ENCODE results near the gene ITSN2.
A peak's percentile ranks its signal among the peaks of the same experiment; 100 is the strongest.

Gene ITSN2

GRCh38 chr2:24269265-24269664 is 91.1 kb downstream of the ITSN2 start:
- DNase-seq (ENCODE audit: low spot score): no peak

DNA sequence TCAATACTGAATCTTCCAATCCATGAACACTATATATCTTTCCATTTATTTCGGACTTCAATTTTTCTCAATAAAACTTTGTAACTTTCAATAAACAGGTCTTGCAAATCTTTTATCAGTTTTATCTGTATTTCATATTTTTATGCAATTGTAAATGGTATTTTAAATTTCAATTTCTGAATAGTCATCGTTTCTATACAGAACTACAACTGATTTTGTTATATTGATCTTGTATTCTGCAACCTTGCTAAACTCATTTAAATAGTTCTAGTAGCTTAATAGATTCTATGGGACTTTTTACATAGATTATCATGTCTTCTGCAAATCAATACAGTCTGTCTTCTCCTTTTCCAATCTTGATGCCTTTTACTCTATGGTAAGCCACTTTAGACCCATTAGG is 95.1 kb downstream of the ITSN2 start:
- DNase-seq (ENCODE audit: low spot score): no peak

GRCh38 chr2:24262421-24262970 is 97.8 kb downstream of the ITSN2 start:
- no peak for DNase-seq (ENCODE audit: low spot score)

- DNase-seq (ENCODE audit: low spot score): no peak
Observed at GRCh38 chr2:24261441-24261840, 98.9 kb downstream of the ITSN2 start.

DNA sequence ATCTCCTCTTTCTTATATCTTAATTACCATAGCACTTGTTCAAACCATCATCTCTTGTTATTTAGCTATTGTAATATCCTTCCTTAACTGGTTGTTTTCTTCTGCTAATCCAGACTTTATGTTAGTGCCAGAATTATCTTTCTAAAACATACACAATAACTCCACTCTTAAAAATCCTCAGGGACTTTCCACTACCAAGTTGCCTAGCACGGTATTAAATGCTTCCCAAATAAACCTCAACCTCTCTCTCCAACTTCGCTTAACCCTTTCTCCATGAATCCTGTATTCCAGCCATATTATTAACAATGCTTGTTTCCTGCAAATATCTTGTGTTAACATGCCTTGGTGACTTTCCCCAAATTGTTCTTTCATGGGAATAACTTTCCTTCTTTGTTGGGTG is 101.0 kb downstream of the ITSN2 start:
- DNase-seq (ENCODE audit: low spot score): no peak

DNA sequence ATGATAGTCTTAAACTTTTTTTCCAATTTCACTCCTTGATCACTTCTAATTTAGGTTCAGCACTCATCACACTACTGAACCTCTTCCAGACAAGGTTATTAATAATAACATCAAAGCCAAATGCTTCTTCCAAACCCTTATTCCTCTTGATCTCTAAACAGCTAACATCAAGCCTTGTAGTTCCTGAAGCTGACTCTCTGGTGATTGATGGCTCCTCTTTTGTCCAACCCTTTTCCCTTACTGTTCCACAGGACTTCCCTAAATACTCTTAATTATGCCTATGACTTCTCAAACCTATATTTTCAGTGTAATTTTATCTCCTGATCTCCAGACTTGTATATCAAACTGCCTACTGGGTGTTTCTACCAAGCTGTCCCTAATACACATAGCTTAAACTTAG is 101.6 kb downstream of the ITSN2 start:
- DNase-seq (ENCODE audit: low spot score): no peak

- no peak for DNase-seq (ENCODE audit: low spot score)
Observed at GRCh38 chr2:24253303-24253919, 106.9 kb downstream of the ITSN2 start.

DNA sequence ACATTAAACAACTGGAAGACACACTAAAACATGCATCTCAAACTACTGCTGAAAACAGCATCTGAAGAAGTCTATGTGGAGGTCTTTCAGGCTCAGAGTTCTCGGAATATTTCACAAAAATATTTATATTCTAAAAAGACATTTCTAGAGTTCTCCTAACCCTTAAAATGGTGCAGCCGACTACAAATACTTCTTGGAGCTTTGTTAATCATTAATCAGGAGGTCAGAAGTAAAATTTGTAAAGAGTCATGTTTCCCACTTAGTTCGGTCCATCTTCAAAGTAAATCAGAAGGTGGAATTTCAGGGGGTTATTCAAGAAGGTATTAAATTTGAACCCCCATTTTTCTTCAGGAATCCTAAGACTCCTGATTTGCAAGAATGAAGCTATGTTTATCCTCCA is 112.7 kb downstream of the ITSN2 start:
- no peak for DNase-seq (ENCODE audit: low spot score)

DNA sequence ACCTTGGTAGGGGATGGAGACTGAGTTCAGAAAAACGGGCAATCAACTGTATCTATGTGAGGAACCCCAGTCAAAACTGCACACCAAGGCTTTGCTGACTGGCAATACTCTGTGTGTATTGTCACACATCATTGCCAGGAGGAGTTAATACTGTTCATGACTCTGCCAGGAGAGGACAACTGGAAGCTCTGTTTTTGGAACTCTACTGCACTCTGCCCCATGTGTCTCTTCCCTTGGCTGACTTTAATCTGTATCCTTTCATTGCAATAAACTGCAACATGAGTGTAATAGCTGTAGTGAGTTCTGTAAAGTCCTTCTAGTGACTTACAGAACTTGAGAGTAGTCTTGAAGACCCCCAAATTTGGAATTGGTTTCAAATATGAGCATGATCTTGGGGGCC is 113.2 kb downstream of the ITSN2 start:
- no peak for DNase-seq (ENCODE audit: low spot score)

DNA sequence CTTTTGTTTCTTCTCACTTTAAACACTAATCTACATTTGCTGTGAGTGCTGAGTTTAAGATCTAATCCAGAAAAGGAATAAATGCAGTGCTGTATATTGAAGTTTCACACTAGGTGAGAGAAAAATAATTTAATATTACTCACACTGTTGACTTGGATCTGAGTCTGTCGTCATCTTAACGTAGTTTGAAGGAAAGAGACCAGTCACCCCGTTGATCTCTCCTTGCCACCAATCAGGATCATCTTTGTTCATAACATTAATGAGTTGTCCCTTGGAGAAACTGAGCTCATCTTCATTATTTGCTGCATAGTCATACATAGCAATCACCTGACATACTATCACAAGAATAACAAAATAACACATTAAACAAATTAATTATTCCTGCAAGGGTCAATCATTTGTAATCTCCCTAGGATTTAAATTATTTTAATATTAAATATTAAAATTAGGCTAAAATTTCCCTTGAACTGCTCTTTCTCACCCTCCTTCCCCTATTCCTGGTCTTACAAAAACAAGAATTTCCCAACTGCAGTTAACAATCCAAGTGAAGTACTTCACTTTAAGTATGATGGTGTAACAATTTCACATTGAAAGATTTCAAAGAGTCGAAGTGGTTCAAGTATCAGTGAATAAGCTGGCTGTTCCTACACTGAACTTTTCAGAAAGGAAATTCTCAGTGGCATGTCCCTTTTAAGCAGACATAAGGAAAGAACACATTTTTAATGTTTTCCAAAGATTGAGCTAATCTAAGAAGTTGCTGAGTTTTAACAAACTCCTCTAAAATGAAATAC is 114.2 kb downstream of the ITSN2 start:
- DNase-seq (ENCODE audit: low spot score): no peak

DNA sequence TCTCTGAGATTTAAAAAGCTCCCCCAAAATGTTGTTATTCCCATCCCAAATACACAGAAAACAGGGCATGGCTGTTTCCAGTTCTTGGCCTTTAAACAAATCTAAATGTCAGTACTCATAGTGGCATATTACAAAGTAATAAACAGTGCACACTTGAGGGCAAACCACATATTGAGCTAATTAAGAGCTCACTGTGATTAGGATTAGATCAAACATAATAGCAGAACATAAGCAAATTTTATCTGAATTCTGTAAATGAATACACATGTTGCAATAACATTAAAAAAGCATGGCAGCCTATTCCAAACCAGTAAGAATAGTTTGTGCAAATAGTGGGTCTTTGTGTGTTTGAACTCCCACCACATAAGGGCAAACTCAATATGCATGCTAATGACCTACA is 118.8 kb downstream of the ITSN2 start:
- DNase-seq (ENCODE audit: low spot score): no peak

DNA sequence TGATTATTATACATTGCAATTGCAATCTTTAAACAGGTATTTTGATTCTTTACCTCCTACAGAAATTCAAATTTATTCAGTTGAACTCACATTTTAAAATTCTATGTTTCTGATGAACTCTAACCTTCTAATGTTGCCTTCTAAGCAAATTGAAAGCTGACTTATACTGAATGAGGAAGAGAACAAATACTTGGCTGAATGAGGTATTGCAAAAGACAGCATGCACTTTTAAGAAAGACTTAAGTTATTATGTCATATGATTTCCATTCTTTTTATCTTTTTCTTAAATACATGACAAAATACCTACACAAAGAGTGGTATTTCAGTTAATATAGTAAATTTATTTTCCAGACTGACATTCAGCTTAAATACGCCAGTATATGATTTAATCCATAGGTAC is 120.8 kb downstream of the ITSN2 start:
- no peak for DNase-seq (ENCODE audit: low spot score)

DNA sequence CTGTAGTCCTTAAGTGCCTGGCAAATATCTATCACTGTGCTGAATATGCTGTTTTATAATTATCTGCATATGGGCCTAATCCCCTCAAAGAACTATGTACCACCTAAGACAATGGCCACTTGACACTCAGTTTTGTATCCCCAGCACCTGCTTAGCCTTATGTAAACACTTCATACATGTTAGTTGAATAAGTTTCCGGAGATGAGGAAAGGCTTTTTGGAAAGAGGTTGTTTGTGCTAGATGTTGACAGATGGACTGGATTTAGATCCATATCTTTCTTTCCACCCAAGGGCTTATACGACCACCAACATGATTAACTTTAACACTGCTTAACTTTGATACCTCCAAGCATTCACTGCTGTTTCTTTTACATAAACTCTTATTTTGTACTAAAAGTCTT is 122.2 kb downstream of the ITSN2 start:
- DNase-seq (ENCODE audit: low spot score): no peak

DNA sequence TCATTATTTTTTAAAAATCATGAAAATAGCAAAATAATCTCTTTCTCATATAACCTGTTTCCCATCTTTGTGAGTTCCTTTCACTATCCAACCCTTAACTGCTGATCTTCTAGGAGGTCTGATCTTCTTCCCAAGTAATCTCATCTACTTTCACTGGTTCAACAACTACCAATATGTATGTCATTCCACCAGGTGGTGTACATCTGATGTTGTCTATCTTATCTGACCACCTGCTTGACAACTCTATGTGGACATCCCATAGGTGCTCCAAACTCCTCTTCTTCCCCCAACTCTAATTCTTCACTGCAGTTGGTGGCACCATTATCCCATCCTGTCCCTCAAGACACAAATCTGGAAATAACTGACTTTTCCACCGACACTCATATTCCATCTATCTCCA is 123.0 kb downstream of the ITSN2 start:
- no peak for DNase-seq (ENCODE audit: low spot score)

DNA sequence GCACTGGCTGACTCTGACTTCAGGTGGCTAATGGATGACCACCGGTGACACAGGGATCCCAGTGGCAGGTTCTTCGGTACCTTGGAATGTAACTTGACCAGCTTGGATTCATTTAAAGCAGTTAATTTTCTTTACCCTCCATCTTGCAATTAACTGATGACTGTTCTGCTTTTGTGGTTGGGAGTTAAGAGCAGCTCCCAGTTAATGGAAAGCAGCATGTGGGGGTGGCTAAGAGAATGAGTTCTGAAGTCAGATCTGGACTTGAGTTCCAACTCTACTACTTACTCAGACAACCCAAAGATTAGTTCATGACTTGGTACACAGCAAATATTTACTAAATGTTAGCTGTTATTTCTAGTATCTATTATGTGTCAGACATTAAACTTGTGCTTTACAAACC is 127.0 kb downstream of the ITSN2 start:
- no peak for DNase-seq (ENCODE audit: low spot score)

DNA sequence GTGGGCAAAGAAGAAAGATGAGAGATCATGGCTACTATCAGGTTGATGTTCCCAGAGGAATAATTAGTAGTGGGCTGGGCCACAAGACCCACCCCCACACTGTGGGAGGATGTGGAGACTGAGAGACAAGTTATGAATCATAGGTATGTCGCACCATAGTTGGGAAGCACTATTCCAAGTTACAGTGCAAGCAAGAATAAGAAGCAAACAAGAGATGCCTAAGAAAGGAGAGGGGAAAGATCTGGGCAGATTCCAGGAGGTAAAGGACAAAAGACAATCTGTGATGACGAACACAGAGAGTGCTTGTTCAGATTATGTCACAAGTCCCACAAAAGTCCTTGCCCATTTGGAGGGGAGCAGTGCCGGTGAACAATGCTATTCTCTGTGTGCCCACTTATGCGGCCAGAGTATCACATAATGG is 128.9 kb downstream of the ITSN2 start:
- DNase-seq (ENCODE audit: low spot score): no peak

DNA sequence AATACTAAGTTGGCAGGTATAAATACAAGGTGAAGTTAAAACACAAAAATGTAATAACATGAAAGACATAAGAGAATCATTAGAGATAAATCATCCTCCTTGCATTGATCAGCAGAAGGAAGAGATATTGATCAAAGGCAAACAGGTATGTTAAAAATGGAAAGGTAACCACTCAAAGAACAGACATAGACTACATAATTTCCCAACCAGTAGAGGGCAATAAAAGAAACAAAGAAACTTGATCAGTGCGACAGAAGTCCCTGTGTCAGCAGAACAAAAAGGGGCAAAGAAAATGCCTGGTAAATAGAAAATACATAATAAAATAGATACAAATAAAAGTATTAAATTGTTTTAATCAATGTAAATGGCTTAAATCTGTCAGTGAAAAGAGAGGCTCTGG is 131.9 kb downstream of the ITSN2 start:
- DNase-seq (ENCODE audit: low spot score): peak; percentile 5

- no peak for DNase-seq (ENCODE audit: low spot score)
Observed at GRCh38 chr2:24225499-24226242, 134.7 kb downstream of the ITSN2 start.

GRCh38 chr2:24222946-24223345 is 137.4 kb downstream of the ITSN2 start:
- no peak for DNase-seq (ENCODE audit: low spot score)

- no peak for DNase-seq (ENCODE audit: low spot score)
Observed at GRCh38 chr2:24221343-24222050, 138.8 kb downstream of the ITSN2 start.

GRCh38 chr2:24220554-24221291 is 139.6 kb downstream of the ITSN2 start:
- no peak for DNase-seq (ENCODE audit: low spot score)

GRCh38 chr2:24214880-24215279 is 145.5 kb downstream of the ITSN2 start:
- no peak for DNase-seq (ENCODE audit: low spot score)
